ENCODE results near the gene SYNJ1. TPM values are rescaled to one million over a fixed set of nuclear protein-coding genes. Genes with fewer than 3 reads are reported as not detected.

Gene SYNJ1
- total and polyA plus RNA-seq, 9 of the 15 experiments (the other 6 are each of a cell fraction or from before 2014, with no cell fraction given), result 2.4 to 10.6 (median 5.6) TPM

DNA sequence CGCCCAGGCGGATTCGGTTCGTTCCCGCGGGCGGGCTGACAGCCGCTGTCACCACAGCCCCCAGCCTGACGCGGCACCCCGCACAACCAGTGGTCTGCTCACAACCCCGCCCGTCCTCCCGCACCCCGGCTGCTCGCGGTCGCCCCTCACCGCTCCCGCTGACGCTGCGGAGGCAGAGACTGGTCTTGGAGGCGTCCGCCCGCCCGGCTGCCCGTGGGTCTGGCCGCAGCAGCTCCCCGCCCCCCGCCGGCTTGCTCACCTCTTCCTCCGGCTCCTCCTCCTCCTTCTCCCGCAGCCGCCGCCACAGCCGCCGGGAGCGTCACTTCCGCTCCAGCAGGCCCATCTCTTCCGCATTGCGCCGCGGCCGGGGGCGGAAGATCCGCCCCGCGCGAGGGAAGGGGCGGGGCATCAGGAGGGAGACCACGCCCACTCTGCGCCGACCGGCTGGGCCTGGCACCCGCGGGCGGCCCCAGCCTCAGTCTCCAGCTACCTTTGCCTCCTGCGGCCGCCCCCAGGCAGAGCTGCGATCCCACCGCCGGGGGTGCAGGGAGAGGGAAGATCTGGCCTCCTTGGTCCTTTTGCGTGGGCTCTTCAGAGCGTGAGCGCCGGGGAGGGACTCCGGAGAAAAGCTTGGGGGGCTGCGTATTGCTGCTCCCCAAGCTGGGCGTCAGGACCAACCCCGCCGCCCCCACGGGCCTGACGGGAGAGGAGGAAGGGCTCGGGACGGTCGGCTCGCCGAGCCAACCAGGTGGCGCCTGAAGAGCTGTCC, at the start of gene SYNJ1 (continued):
- TF ChIP-seq E2F8 (IDR thresholded peaks at IDR 0.05; ENCODE audit: low read depth, partially characterized antibody) (peak; percentile 94), RBM34 (IDR thresholded peaks at IDR 0.05; ENCODE audit: borderline replicate concordance, insufficient read depth, low read length) (peak; percentile 100; the same call in 1 of the 2 replicates), HNRNPLL (IDR thresholded peaks at IDR 0.05; ENCODE audit: low read depth, low read length, poor library complexity, severe bottlenecking) (peak; percentile 87), ESRRB (CRISPR knock-in tag; IDR thresholded peaks at IDR 0.05; ENCODE audit: borderline replicate concordance) (no peak), RBM14 (IDR thresholded peaks at IDR 0.05; ENCODE audit: borderline replicate concordance, insufficient read depth, low read depth, low read length) (0 out of 2 replicates have a peak, but pooled peaks have one; percentile 20), TAL1 (IDR thresholded peaks at IDR 0.05) (no peak), TEAD4 (IDR thresholded peaks at IDR 0.05; ENCODE audit: low read length) (peak; percentile 60; the same call in 1 of the 2 replicates), TEAD4 (CRISPR knock-in tag; IDR thresholded peaks at IDR 0.05; ENCODE audit: borderline replicate concordance) (peak; percentile 10; the same call in 1 of the 2 replicates), DACH1 (IDR thresholded peaks at IDR 0.05; ENCODE audit: partially characterized antibody) (peak; percentile 59), ZFP91 (CRISPR knock-in tag; IDR thresholded peaks at IDR 0.05) (0 out of 2 replicates have a peak, but pooled peaks have one; percentile 17), ZC3H8 (IDR thresholded peaks at IDR 0.05) (no peak), ZBTB7A (IDR thresholded peaks at IDR 0.05; ENCODE audit: borderline replicate concordance, control insufficient read depth, low read depth, low read length) (peak; percentile 11; the same call in 1 of the 2 replicates), ZKSCAN1 (IDR thresholded peaks at IDR 0.05; ENCODE audit: low read depth, low read length) (peak; percentile 17; the same call in 1 of the 2 replicates), DMBX1 (CRISPR knock-in tag; IDR thresholded peaks at IDR 0.05; ENCODE audit: borderline replicate concordance) (peak; percentile 89), ATF3 (IDR thresholded peaks at IDR 0.05) (0 out of 2 replicates have a peak, but pooled peaks have one; percentile 20), ATF3 (CRISPR knock-in tag; conservative IDR thresholded peaks at IDR 0.05) (peak; percentile 90)

Data from K562 (cell line).